NCI-H187 (cell line): ENCODE data around the gene SST.
"Not testable (repeated sequence)": the region's sequence is repeated elsewhere in the genome, so short reads cannot be mapped to it uniquely, and the experiment has no call there.

Experiments used
- DNase-seq, 2 experiments: peaks; one replicate each; lab custom pipeline; 2025; lab: John Stamatoyannopoulos, UW

The SST gene

DNA sequence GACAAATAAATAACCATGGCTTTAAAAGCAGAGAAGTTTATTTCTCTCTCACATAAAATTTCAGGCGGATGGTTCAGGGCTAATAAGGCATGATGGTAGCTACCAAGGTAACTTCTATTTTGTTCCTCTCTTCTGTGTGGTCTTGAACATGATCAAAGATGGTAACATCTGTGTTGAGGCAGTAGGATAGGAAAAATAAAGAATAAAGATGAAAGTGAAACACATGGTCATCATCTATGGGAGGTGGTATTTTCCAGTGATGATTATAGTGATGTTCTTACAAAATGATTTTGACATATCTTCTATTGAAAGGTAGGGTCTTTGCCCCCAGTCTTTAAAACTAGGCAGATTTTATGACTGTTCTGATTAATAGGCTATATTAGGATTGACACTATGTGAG, 14.2 kb upstream of the SST start:
- no peak for DNase-seq

DNA sequence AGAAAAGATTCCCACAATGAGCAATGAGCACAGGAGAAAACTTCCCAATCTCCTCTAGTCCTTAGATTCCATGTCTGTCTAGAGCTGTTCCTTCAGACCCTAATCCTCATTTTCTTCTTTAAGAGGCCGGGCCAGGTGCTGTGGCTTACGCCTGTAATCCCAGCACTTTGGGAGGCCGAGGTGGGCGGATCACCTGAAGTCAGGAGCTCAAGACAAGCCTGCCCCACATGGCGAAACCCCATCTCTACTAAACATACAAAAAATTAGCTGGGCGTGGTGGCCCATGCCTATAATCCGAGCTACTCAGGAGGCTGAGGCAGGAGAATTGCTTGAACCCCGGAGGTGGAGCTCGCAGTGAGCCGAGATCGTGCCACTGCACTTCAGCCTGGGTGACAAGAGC, 11.6 kb upstream of the SST start:
- not testable (repeated sequence) for DNase-seq

DNA sequence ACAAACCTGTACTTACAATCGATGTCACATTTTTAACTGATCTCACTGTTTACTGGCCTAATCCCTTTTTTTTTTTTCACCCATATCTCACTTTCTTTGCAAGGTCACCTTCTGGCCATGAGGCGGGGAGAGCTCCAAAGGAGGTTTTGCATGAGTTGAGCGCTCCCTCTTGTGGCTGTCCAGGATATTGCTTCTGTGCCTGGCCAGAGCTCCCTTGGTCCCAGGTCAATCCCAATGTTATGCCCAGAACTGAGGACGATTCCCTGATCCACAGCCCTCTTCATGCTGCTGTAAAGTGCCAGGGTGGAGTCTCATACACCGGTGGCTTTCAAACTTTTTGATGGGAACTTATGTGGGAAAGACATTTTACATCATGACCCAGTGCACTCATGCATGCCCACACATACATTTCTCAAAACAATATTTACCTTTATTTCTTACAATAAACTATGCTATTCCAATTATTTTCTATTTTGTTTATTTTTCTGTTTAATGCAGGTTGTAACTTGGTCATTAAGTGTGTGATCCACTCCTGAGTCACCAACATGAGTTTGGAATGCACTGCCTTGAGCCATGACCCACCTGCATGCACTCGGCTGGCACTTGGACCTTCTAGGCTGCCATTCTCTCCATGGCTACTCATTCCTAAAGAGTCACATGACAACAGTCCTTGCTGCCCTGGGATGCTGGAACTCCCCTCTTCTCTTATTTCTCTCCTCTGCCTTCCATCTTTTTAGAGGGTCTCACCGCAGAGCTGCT, 9.6 kb upstream of the SST start:
- peak; percentile 24 to 47 for DNase-seq

DNA sequence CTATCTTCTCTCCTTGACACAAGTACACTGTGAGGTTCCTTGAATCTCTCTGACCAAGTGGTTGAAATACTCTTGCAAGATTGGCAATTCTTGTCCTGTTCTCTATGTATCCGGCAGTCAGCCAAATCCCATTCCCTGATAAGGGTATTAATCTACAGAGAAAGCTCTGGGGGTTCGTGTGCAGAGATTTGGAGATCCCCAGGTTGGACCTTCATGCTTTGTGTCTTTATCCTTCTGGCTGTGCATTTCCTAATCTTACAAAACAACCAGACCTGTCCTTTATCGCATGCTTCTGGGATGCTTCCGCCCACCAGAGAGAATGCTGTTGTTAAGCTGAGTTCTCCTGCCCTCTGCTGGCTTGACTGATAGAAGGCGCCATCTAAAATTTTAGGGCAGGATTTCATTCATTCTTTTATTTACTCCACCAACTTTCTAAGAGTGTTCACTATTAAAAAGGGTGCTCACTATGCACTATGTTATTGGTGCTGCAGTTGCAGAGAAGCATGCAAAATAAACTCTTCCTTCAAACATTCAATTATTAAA, 8.6 kb upstream of the SST start:
- peak in 1 of 2 experiments; percentile 18 for DNase-seq

DNA sequence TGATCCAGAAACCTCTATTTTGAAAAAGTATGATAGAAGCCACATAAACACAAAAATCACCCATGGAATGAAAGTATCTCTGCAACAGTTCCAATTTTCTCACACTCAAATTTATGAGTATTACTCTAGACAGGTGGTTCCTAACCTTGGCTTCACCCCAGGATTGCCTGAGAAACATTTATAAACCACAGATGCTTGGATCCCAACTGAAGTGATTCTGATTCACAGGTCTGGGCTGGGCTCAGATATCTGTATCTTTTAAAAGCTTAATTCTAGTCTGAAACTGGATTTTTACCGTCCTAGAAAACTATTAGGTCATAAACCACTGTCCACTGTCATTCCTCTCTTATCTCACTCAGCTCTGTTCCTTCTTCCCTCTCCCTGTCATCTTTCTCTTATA, 7.4 kb upstream of the SST start:
- no peak for DNase-seq

DNA sequence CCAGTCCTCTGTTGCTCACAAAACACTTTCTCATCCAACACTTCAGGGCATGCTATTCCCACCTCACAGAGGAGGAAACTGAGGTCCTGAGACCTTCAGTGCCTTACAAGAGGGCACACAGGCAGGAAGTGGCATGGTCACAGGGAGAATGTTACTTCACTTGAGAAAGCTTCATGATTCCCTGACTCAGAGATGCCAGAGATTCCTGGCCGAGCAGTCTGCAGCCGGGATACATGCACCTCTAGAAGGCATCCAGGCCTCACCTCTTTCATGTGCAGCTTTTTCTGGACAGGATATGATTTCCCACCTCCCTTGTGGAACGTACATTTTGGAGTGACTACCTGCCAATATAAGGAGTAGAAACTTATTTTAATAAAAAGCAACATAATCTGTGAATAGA, 2.8 kb upstream of the SST start:
- no peak for DNase-seq

DNA sequence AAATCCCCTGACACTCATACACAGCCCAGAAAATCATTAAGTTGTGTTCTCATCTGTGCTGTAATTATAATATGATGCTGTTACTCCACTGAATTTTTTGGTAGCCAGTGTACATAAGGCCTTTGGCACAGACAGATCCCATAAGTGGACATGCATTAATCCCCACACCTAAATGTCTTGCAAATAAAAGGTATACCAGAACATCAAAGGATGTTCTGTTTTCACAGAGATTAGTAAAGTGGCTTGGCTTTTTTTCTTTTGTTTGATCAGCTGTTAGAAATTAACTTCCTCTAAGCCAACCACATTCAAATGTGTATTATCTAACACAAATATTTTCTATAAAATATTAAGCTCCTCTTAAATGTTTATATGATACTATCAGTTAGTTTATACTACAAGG, 2.7 kb downstream of the SST start:
- no peak for DNase-seq

DNA sequence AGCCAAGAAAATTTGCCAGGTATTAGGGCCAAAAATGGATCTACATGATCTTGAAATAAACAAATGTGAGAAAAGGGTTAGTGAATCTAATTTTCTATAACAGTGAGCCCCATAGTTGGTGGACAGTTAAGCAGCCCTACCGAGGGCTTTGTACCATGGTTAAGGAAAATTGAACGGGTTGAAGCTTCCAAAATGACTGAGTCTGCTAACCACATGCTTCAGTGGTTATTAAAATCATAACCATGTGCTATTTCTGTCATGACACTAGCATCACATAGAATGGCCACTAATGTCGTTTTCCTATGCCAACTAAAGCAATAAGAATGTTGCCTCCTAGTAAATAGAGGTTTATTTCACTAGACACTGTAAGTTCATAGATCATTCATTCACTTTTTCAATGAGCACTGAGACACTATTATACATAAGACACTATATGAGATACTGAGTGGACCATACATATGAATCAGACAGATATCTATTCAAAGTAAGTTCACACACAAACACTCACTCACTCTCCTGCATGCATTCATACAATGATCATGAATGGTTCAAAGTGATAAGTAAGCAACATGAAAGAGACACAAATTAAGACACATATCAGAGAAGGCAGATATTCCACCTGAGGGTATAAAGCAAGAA, 4.3 kb downstream of the SST start:
- DNase-seq, result no peak

DNA sequence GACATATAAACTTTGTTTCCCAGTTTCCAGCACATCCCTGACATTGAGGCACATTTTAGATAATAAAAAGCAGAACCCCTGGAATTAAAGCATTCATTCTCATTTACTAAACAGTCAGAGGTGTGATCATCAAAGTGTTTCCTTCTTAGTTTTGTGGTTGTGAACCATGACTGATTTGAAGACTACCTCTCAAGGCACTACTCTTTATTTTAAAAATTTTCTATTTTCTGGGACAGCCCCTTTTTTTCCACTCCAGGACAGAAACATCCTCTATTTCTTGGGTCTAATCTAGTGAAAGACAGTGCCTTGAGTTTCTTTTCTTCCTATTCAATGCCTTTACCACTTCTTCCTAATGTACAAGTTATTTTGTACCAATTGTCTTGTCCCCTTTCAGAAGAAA, 5.2 kb downstream of the SST start:
- DNase-seq, result no peak

DNA sequence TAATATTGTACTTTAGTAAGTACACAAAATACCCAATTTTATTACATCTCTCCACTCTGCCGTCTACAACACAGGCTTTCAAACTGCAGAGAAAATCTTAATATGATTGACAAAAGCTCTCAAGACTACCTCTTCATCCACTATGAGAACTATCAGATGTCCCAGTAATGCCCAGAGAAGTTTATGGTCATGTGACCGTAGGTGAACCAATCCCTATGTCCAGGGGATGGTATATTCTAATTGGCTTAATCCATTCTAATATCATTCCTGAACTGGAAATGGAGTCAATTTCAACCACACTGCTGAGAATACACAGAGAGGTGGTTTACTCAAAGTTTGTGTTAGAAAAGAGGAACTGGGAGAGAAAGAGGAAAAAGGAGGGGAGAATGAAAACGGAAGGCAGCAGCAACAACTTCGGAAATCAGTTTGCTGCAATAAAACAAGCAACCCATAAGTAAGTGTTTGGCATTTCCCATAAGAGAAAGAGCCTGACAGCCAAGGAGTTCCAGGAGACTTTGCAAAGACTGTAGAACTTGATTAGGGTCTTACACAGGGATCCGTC, 7.3 kb downstream of the SST start:
- no peak for DNase-seq

DNA sequence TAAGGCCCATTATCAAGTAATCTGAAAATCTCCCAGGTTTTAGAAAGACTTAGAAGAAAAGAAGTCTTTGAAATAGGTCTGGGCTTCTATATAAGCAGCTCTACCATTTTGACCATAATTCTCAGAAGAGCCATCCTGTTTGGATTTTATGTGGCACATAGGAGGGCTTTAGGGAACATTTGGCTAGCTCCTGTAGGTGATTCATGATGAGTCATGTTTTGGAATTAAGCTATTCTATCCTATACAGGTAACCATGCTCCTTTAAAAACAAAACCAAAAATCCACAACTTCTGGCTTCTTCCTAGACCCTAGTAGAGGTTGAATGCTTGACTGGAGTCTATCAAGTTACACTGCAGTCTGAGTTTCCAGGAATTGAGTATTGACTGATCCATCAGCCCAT, 8.9 kb downstream of the SST start:
- DNase-seq, result no peak

DNA sequence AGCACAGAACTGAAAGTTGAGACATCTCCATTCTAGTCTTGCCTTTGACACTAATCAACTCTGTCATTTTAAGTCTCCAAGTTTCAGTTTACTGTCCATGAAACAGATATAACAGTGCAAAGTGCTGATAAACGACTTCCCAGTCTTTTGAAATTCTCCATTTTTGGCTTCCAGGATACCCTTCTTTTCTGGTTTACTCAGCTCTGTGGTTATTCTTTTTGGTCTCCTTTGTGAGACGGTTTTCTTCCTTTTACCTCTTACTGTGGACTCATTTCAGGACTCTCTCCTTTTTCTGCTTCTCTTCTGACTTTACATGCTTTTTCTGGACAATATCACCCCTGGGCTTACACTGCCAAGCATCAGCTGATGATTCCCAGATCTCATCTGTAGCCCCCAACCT, 18.9 kb downstream of the SST start:
- no peak for DNase-seq

DNA sequence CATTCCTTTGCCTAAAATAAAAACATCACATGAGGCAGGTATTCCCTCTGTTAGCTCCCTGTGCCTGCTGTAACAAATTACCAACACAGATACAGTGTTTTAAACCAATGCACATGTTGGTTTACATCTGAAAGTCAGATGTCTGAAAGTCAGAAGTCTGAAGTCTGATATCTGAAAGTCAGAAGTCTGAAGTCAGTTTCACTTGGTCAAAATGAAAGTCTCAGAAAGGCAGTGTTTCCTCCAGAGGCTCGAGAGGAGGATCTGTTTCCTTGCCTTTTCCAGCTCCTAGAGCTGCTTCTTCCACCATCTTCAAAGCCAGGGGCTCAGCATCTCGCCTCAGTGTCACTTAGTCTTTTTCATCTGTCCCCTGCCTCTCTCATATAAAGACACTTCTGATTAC, 22.0 kb downstream of the SST start:
- no peak for DNase-seq

DNA sequence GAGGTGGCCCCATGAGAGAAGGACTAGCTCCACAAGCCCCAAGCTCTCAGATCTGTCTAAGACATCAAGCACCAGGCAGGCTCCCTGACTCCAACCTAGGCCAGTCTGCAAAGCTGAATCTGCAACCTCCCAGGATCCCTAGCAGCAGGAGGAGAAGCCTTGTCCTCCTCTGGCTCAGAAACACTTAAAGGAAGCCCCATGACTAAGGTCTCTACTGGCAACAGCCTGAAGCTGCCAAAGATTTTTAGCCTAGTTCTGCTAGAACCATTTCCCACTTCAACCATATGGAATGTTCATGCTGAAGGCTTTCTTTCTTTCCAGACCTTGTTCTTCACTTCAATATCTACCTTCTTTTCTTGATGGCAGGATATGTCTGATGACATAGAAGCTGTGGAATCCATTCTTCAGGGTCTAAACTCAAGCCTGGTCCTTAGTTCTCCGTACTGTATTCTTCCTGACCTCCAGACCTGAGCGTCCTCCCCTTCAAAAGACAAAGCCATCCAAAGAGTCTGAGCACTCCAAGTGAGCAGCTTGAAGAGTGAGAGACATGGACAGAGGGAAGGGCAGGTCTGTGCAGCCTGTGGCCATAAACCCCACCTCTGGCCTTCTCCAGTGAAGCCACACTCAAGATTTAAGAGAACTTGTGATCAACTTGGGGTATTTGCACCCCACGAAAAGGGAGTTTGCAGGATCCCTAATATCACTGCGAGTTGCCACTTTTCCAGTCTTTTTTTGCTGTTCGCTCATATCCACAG, 23.1 kb downstream of the SST start:
- no peak for DNase-seq

DNA sequence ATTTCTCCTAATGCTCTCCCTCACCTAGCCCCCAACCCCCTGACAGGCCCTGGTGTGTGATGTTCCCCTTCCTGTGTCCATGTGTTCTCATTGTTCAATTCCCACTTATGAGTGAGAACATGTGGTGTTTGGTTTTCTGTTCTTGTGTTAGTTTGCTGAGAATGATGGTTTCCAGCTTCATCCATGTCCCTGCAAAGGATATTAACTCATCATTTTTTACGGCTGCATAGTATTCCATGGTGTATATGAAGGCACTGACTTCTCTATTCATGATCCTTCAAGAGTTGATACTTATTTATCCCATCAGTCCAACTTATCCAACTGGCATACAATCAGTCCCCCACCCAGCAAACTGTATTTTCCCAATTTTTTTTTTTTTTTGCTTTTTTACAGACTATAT, 24.8 kb downstream of the SST start:
- DNase-seq, result not testable (repeated sequence)

DNA sequence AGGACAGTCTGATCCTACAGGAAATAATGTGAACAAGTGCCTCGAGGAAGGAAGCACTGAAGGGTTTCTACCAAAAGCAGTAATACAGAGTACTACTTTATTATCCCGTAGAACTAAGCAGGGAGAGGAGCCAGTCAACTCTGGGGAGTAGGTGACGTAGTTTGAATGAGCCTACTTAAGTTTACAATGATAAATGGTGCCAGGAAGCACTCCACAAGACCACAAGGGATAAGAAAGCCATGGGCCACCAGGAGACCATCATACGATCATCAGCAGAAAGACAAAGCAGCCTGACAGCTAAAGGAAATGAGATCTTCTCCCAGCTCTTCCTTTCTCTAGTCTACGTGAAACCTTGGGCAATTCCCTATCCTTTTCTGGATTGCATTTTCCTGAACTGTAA, 27.3 kb downstream of the SST start:
- DNase-seq, result no peak

DNA sequence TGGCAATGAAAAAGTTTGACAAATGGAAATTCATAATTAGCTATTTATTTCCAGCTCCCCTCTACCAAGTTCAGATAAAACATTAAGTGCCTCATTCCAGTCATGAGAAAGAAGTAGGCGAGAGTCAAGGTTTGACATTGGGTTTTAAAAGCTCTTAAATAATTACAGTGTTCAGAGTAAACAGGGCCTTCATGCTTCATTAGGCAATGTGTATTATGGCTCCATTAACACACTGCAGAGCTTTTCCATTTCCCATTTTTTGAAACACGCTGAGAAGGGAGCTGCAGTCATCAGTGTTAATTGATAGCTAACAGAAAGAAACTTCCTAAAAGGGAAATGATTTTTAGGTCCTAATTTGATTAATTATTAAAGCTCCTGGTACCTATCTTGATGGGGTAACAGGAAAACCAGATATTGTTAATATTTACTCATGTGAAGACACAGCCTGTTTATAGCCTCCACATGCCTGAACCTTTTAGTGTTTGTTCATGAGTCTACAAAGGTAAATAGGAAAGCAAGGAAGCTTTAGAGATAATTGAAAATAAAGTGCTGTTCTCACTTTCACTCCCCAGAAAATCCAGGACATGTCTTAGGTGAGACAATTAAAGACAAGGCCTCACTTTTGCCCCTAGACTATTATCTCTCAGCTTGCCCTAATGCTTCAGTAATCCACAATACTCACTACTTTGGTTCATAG, 28.7 kb downstream of the SST start:
- DNase-seq, result no peak

DNA sequence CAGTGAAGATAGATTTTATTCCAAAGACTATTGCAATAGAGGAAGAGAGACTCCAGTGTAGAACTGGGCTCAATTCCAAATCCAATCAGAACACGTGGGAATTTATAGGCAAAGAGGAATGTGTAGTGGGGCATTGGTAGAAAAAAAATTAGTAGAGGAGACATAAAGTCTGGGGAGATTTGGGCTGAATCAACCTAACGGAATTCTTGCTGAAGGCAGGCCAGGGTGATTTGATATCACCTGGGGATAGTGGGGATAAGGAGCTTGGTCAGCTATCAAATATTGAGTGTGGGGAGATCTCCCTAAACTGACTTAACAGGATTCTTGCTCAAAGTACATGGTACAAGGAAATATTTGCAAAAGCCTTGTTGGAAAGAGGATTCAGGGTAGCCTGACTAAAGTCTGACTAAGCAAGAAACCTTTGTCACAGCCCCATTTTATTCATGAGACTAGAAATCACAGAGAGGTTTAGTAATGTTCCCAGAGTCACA, 29.6 kb downstream of the SST start:
- DNase-seq, result no peak

DNA sequence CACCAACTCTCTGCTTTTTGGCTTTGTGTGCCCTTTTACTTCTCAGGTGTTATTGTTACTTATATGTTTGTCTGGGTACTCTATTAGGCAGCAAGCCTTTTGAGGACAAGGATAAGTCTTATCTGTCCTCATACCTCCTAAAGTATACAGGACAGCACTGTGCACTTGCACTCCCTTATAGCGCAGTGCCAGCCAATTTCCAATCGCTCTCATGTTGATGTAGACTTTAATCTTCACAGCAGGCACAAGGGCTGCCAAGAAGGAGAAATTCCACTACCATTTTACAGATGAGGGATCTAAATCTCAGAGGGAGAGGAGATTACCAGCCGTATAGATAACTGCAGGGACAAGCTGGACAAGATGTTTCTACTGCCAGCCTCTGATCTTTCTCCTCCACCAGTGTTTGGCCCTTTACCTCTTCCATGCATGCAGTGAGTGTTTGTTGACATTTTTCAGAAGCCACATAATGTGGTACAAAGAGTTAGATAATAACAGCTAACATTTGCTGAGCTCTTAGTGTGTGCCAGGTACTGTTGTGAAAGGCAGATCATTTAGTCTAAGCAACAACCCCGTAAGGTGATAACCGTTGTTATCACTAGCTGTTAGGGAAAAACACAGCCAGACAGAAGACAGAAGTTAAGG, 30.1 kb downstream of the SST start:
- DNase-seq, result no peak

DNA sequence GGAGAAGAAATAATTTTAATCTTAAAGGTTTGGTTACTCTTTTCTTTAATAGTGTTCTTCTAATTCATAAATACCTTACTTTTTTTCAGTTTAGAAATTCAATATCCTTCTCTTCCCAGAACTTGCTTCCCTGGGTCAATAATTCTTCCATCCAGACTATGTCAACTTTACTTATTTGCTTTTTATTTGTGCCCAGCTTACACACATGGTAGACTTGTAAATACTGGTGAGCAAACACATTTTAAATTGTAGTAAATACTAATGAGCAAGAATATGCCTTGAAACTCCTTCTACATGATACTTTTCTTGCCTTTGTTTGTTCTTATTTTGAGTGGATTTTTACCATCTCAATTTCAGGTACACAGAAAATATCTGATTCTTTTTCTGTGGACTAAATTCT, 33.7 kb downstream of the SST start:
- DNase-seq, result no peak

DNA sequence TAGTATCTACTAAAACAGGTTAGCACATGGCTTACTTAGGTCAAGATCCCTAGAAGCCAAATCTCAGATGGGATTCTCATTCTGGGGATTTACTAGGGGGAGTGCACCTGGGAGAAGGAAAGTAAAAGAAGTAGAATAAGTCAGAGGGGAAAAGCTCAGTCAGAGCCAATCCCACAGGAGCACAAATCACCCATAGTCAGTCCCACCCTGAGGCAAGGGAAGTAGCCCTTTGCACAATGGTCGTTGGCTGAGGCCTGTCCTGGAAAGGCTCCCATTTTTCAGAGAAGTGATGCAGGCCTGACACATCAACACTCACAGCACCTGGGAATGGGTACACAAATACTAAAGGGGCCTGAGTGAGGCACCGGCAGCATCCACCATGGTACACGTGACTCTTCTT, 39.8 kb downstream of the SST start:
- DNase-seq, result no peak
